GM18505 (cell line): ENCODE results near the gene KRT71.

ENCODE experiments used
- ATAC-seq: cut with Tn5 transposase; IDR thresholded peaks from one replicate; pipeline ENCODE4 v1.9.1; 2021; ENCODE audit not compliant: unreplicated experiment
- POLR2A ChIP-seq: IDR thresholded peaks from 4 replicates; pipeline ENCODE4 v1.6.1; 2011; ENCODE audit warnings: borderline replicate concordance; ENCODE audit not compliant: insufficient read depth, insufficient read length; ENCODE audit errors: extremely low read depth

Gene KRT71

GRCh38 chr12:52539083-52539820, 13.7 kb downstream of the KRT71 start:
- ATAC-seq, result no peak
- no peak for TF ChIP-seq POLR2A

- no peak for TF ChIP-seq POLR2A
- ATAC-seq, result no peak
Observed at GRCh38 chr12:52537101-52537500, 15.8 kb downstream of the KRT71 start.

GRCh38 chr12:52535574-52535973, 17.4 kb downstream of the KRT71 start:
- TF ChIP-seq POLR2A, result no peak
- ATAC-seq, result no peak

- TF ChIP-seq POLR2A, result no peak
- ATAC-seq, result no peak
Observed at GRCh38 chr12:52534482-52534881, 18.5 kb downstream of the KRT71 start.

- TF ChIP-seq POLR2A, result no peak
- ATAC-seq, result no peak
Observed at GRCh38 chr12:52533686-52534470, 19.1 kb downstream of the KRT71 start.

DNA sequence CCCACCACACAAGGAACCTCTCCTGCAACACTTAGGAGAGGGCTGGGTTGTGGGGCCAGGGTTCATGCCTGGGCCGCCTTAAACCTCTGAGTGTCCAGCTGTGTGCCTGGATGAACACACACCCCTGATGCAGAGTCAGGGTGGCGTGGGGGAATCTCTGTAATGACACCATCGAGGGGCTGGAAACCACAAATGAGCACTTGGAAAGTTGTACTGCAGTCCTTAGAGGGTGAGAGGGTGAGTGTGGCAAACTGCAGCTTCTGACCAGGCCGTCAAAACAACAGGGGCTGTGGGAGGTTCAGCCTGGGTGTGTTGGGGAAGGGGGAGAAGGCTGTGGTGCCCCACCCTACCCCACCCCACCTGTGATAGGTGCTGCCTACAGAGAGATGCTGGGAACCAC, 20.3 kb downstream of the KRT71 start:
- TF ChIP-seq POLR2A, result no peak
- ATAC-seq, result no peak

DNA sequence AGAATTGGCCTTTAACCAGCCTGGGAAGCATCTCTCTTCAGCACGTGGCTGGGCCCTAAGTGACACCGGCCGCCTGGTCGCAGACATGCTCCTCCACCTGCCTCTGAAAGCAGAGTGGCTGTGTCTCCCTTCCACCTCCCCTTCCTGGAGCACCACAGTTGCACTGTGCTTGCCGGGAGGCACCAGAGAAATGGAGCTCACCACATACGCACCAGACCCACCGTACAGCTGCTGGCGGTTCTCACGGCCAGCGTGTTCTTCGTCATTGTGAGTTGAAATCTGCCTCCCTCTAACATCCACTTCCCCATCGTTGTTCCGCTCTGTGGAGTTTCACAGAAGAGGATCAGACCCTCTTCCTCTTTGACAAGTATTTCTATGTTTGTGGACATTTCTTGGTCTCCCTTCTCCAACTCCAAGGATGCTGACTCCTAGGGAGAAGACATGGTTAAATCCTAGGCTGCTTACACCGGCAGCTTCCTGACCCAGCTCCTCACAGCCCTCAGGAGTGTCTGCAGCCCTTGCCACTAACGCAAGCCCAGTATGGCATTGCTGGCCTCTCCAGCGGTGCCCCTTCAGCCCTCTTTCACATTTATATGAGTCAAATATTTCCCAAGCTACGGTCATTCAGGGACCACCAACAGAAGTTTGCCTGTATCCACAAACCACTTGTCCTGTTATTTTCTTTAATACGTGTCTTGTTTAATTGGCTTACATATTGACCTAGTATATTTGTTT, 21.2 kb downstream of the KRT71 start:
- TF ChIP-seq POLR2A, result no peak
- ATAC-seq, result no peak

GRCh38 chr12:52530905-52531304, 22.0 kb downstream of the KRT71 start:
- TF ChIP-seq POLR2A, result no peak
- no peak for ATAC-seq

- no peak for ATAC-seq
- no peak for TF ChIP-seq POLR2A
Observed at GRCh38 chr12:52530366-52530765, 22.6 kb downstream of the KRT71 start.

DNA sequence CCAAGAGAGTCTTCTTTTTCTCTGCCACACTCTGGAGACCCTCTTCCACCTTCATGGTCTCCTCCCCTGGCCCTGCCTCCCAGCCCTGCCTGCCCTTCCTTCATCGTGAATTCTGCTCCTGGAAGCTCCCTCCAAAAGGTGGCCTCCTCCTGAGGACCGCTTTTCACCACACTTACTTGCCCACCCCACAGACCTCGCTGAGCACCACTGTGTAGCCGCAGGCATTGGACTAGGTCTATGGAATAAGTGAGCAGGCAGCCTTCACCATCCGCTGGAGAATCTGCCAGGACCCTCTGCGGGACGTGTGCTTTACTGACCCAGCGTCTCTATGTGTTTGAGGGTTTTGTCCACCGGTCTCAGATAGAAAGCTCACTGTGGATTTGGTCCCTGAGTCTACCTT, 23.1 kb downstream of the KRT71 start:
- no peak for ATAC-seq

GRCh38 chr12:52529417-52529816, 23.5 kb downstream of the KRT71 start:
- TF ChIP-seq POLR2A, result no peak
- ATAC-seq, result no peak

More for the DNA sequence above, 23.1 kb downstream of the KRT71 start:
- no peak for TF ChIP-seq POLR2A

GRCh38 chr12:52528641-52529143, 24.3 kb downstream of the KRT71 start:
- no peak for ATAC-seq

DNA sequence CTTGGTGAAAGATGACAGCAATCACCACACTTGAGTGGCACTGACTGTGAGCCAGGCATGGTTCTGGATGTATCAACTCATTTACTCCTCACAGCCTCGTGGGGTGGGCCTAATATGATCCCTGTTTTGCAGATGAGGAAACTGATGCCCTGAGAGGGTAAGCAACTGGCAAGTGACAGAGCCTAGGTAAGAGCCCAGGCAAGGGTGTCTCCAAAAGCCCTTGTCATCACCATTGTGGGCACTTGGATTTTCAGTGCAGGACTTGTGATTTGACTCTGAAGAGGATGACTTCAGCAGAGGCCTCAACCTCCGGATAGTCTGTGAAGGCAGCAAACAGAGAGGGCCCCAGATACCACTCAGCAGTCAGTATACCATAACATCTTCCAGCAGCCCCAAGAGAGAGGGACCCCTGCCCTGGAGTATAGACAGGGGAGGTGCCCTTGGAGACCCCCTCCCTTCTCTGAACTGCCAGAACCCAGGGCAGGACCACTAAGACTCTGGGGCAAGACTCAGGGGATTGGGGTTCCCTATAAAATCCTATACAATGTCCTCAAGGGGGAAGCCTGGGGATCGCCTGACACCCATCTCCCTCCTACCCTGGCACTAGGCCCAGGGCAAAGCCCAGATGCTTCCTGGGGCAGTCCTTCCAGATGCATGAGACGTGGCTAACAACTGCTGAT, 25.7 kb downstream of the KRT71 start:
- no peak for ATAC-seq
- no peak for TF ChIP-seq POLR2A

More at GRCh38 chr12:52528641-52529143, 24.3 kb downstream of the KRT71 start:
- TF ChIP-seq POLR2A, result no peak
